ENCODE data around the gene COL2A1. TPM values are rescaled to one million over a fixed set of nuclear protein-coding genes. Genes with fewer than 3 reads are reported as not detected.

COL2A1 gene
- polyA plus RNA-seq, 1 donor (not counting 4 experiments of a cell fraction or from before 2014, with no cell fraction given), result 0.03 TPM

DNA sequence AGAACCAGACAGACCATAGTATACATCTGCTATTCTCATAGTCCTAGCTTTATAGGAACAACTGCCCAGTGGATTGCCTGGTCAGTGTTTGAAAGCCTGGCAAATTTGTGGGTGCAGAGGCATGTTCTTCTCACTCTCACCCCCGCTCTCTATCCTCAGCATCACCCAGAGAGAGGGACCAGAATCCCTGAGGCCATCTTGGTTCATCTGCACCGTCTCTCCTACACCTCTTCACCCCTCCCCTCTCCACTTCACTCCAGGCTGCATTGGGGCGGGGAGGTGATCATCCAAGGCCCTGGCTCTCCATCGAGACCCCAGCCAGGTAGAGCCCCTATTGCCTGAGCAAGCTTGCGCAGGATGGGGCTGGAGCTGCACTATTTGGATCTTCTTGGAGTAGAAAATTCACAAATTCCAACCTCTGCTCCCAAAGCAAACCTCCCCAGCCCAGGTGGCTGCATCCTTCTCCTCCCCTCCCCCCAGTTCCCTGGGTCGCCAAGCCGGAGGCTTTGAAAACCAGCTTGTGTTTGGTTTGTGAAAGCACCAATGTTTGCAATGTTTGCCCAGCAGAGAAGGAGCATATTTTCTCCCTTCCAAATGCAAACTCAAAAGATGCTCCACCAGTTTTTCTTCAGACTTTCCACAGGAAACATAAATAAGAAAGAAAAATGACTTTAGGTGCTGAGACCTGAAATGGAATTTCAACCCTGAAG is 18.6 kb upstream of the COL2A1 start:
- dilution Hi-C loops (cut with MboI; ENCODE audit: extremely low pct_ligation_motif_present, low sequenced_read_pairs), result no loop called here
- Histone ChIP-seq H3K9ac (ENCODE audit: control insufficient read depth, extremely low read depth, insufficient read depth, low read length) (no peak overlapping the region), H3K4me3 (ENCODE audit: control insufficient read depth in 2 of 3, extremely low read depth in 1 of 3, insufficient read depth in 2 of 3, low read depth in 1 of 3, low read length in 3 of 3) (no peak overlapping the region), H3K9me3 (ENCODE audit: control insufficient read depth, low read depth, low read length) (no peaks in the 10 kb centered on the region), H3K27ac (ENCODE audit: control insufficient read depth, insufficient read depth, low read length) (no peak overlapping the region), H3K79me2 (ENCODE audit: control insufficient read depth, insufficient read depth, low read length) (no peaks in the 10 kb centered on the region), H3K27me3 (ENCODE audit: control insufficient read depth, extremely low read depth, insufficient read depth, low read length) (peaks cover 11% of the 10 kb centered on the region), H3K4me1 (ENCODE audit: control insufficient read depth, extremely low read depth, insufficient read depth, low read length) (no peaks in the 10 kb centered on the region), H2AFZ (ENCODE audit: control insufficient read depth, low read length) (no peak overlapping the region), H3K9me1 (ENCODE audit: control insufficient read depth, extremely low read depth, insufficient read depth, low read length) (no peaks in the 10 kb centered on the region), H3K4me2 (ENCODE audit: control insufficient read depth, extremely low read depth, insufficient read depth, low read depth, low read length) (no peak overlapping the region), H4K20me1 (ENCODE audit: control insufficient read depth, extremely low read depth, insufficient read depth, low read length) (no peaks in the 10 kb centered on the region), H3K36me3 (ENCODE audit: control insufficient read depth in 2 of 2, extremely low read depth in 1 of 2, insufficient read depth in 2 of 2, low read length in 2 of 2) (no peaks in the 10 kb centered on the region)
- TF ChIP-seq, protein P1, sequence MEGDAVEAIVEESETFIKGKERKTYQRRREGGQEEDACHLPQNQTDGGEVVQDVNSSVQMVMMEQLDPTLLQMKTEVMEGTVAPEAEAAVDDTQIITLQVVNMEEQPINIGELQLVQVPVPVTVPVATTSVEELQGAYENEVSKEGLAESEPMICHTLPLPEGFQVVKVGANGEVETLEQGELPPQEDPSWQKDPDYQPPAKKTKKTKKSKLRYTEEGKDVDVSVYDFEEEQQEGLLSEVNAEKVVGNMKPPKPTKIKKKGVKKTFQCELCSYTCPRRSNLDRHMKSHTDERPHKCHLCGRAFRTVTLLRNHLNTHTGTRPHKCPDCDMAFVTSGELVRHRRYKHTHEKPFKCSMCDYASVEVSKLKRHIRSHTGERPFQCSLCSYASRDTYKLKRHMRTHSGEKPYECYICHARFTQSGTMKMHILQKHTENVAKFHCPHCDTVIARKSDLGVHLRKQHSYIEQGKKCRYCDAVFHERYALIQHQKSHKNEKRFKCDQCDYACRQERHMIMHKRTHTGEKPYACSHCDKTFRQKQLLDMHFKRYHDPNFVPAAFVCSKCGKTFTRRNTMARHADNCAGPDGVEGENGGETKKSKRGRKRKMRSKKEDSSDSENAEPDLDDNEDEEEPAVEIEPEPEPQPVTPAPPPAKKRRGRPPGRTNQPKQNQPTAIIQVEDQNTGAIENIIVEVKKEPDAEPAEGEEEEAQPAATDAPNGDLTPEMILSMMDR (optimal IDR thresholded peaks at IDR 0.05 in 1 of 3, IDR thresholded peaks at IDR 0.05 in 1 of 3, conservative IDR thresholded peaks at IDR 0.05 in 1 of 3; ENCODE audit: extremely low read depth in 1 of 3, insufficient read depth in 2 of 3, low read length in 3 of 3), result no peak
- no peak for TF ChIP-seq EZH2 (IDR thresholded peaks at IDR 0.05; ENCODE audit: low read length)
- DNase-seq (ENCODE audit: low read depth, low spot score) (no peak), FAIRE-seq (no peak)

DNA sequence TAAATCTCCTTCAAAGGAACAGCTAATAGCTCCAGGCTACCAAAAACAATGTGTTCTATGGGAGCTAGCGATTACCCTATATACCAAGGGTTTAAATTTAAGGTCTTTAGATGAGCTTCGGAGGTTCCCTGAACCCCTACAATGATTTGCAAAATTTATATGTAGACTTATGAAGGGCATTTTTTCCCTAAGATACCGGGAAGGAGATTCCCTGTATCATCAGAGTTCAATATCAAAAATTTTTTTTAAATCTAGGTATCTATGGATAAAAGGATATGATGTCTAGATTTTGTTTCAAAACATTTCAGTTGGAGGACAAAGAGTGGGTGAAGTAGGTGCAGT is 17.9 kb upstream of the COL2A1 start:
- Histone ChIP-seq H3K79me2 (ENCODE audit: control insufficient read depth, insufficient read depth, low read length) (no peaks in the 10 kb centered on the region), H3K4me2 (ENCODE audit: control insufficient read depth, extremely low read depth, insufficient read depth, low read depth, low read length) (no peak overlapping the region), H2AFZ (ENCODE audit: control insufficient read depth, low read length) (no peak overlapping the region), H3K36me3 (ENCODE audit: control insufficient read depth in 2 of 2, extremely low read depth in 1 of 2, insufficient read depth in 2 of 2, low read length in 2 of 2) (no peaks in the 10 kb centered on the region), H3K9me3 (ENCODE audit: control insufficient read depth, low read depth, low read length) (no peaks in the 10 kb centered on the region), H4K20me1 (ENCODE audit: control insufficient read depth, extremely low read depth, insufficient read depth, low read length) (no peaks in the 10 kb centered on the region), H3K4me3 (ENCODE audit: control insufficient read depth in 2 of 3, extremely low read depth in 1 of 3, insufficient read depth in 2 of 3, low read depth in 1 of 3, low read length in 3 of 3) (no peak overlapping the region), H3K9me1 (ENCODE audit: control insufficient read depth, extremely low read depth, insufficient read depth, low read length) (no peaks in the 10 kb centered on the region), H3K4me1 (ENCODE audit: control insufficient read depth, extremely low read depth, insufficient read depth, low read length) (no peaks in the 10 kb centered on the region), H3K27ac (ENCODE audit: control insufficient read depth, insufficient read depth, low read length) (no peak overlapping the region), H3K9ac (ENCODE audit: control insufficient read depth, extremely low read depth, insufficient read depth, low read length) (no peak overlapping the region), H3K27me3 (ENCODE audit: control insufficient read depth, extremely low read depth, insufficient read depth, low read length) (peaks cover 11% of the 10 kb centered on the region)
- no peak for DNase-seq (ENCODE audit: low read depth, low spot score)
- dilution Hi-C loops (cut with MboI; ENCODE audit: extremely low pct_ligation_motif_present, low sequenced_read_pairs), result no loop called here
- TF ChIP-seq, protein P1 (optimal IDR thresholded peaks at IDR 0.05 in 1 of 3, IDR thresholded peaks at IDR 0.05 in 1 of 3, conservative IDR thresholded peaks at IDR 0.05 in 1 of 3; ENCODE audit: extremely low read depth in 1 of 3, insufficient read depth in 2 of 3, low read length in 3 of 3), result no peak
- FAIRE-seq, result no peak

Data from keratinocyte (primary cell).